ENCODE measurements around the gene PDE1A.

DNA sequence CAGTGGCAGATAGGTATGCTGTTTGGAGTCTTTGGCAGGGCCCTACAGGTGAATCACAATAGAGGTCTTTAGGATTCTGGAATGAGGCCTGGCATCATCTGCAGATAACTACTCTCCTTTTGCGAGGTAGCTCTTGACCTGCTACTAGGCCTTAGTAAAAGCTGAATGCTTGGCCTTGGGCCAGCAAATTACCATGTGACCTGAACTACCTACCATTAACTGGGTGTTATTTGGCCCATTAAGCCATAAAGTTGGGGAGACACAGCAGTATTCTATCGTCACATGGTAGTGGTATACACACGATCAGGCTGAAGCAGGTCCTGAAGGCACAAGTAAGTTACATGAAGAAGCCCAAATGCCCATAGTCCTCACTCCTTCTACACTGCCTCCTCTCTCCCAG lies 263.0 kb downstream of the PDE1A start:
- TF ChIP-seq, protein P1, sequence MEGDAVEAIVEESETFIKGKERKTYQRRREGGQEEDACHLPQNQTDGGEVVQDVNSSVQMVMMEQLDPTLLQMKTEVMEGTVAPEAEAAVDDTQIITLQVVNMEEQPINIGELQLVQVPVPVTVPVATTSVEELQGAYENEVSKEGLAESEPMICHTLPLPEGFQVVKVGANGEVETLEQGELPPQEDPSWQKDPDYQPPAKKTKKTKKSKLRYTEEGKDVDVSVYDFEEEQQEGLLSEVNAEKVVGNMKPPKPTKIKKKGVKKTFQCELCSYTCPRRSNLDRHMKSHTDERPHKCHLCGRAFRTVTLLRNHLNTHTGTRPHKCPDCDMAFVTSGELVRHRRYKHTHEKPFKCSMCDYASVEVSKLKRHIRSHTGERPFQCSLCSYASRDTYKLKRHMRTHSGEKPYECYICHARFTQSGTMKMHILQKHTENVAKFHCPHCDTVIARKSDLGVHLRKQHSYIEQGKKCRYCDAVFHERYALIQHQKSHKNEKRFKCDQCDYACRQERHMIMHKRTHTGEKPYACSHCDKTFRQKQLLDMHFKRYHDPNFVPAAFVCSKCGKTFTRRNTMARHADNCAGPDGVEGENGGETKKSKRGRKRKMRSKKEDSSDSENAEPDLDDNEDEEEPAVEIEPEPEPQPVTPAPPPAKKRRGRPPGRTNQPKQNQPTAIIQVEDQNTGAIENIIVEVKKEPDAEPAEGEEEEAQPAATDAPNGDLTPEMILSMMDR (IDR thresholded peaks at IDR 0.05), result no peak
- TF ChIP-seq POLR2A (IDR thresholded peaks at IDR 0.05), result no peak
- TF ChIP-seq EP300 (IDR thresholded peaks at IDR 0.05), result no peak

All from suprapubic skin (tissue), 3 donors.